ENCODE data around the gene GCSAM. TPM values are rescaled to one million over a fixed set of nuclear protein-coding genes. Genes with fewer than 3 reads are reported as not detected.

Gene GCSAM
- total RNA-seq, 1 donor from 2014 or later, result not detected

DNA sequence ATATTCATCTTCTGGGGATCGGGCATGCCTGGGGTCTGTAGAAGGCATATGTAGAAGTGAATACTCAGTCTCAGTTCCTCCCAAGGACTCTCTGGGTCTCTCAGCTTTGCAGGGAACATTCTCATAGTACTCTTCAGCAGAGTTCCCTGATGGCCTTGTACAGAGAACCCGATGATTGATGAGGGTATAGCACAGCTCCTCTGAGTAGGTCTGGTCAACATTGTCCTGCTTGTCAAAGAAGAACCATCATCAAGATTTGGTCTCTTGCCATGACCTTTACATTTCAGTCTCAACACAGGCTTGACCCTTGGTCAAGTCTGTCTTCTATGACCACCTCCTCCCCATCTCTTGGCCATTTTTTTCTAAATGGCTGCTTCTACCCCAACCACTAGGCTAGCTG is 9.5 kb downstream of the GCSAM start:
- H3K36me3 ChIP-seq, result no peaks in the 10 kb centered on the region
- intact Hi-C loops (cut with DNase I), result no loop called here
- no peak for DNase-seq (ENCODE audit: low spot score in 2 of 2)
- no peak overlapping the region for H3K4me3 ChIP-seq
- H3K27ac ChIP-seq, result no peak overlapping the region
- TF ChIP-seq, protein P1, sequence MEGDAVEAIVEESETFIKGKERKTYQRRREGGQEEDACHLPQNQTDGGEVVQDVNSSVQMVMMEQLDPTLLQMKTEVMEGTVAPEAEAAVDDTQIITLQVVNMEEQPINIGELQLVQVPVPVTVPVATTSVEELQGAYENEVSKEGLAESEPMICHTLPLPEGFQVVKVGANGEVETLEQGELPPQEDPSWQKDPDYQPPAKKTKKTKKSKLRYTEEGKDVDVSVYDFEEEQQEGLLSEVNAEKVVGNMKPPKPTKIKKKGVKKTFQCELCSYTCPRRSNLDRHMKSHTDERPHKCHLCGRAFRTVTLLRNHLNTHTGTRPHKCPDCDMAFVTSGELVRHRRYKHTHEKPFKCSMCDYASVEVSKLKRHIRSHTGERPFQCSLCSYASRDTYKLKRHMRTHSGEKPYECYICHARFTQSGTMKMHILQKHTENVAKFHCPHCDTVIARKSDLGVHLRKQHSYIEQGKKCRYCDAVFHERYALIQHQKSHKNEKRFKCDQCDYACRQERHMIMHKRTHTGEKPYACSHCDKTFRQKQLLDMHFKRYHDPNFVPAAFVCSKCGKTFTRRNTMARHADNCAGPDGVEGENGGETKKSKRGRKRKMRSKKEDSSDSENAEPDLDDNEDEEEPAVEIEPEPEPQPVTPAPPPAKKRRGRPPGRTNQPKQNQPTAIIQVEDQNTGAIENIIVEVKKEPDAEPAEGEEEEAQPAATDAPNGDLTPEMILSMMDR (IDR thresholded peaks at IDR 0.05), result no peak
- H3K27me3 ChIP-seq, result no peaks in the 10 kb centered on the region
- H3K4me1 ChIP-seq, result no peaks in the 10 kb centered on the region
- no peaks in the 10 kb centered on the region for H3K9me3 ChIP-seq

DNA sequence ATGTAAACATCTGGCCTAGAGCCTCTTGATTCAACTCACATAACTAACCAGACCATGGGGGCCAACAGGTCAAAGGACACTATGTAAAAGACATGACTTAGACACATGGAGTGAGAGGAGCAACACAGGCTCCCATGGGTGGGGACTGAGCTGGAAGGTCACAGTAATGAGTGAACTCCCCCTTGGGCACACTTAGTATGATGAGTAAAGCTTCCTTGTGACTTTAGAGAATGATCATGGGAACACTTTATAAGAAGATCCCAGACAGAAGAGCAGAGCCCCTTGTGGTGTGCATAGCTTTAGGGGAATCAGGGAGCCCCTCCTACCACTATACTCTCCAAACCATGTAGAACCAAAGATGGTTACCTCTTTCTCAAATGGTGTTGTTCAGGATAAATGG is 10.2 kb downstream of the GCSAM start:
- TF ChIP-seq, protein P1 (IDR thresholded peaks at IDR 0.05), result no peak
- Histone ChIP-seq H3K9me3 (no peaks in the 10 kb centered on the region), H3K4me3 (no peak overlapping the region), H3K36me3 (no peaks in the 10 kb centered on the region), H3K4me1 (no peaks in the 10 kb centered on the region), H3K27me3 (no peaks in the 10 kb centered on the region), H3K27ac (no peak overlapping the region)
- DNase-seq (ENCODE audit: low spot score in 2 of 2), result no peak
- intact Hi-C loops (cut with DNase I), result no loop called here

DNA sequence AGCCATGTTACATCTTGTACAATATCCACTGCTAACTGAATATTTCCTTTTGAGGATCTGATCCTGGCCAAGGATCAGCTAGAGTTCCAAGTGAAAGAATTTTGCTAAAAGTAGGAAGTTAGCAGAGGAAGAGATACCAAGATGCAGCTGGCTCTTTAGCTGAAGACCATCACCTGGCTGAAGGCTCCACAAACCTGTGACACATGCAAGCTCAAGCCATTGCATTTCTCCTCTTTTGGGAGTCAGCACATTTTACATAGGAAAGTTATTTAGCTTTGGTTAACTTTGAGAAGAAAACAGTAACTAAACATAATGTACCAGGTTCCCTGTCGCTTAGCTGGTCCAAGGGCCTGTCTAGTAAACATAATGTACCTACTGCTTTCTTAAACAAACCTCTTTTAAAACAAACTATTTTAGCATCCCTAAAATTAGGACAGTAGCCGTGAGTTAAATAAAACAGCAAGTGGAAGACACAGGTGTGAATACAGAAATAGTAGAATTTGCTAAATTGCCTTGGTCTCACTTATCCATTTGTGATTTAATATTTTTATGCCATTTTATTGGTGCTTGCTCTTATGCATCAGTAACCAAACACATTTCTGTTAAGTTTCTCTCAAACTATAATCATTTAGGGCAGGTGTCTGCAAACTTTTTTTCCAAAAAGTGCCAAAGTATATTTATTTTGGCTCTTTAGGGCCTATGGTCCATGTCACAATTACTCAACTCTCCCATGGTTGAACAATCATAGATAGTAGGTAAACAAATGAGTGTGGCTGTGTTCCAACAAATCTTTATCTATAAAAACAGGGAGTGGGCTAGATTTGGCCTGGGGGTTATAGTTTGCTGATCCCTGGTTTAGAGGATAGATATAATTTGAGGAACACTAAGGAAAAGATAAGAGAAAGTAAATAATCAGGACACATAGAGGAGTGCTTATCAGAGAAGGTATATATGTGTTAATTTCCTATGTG is 11.2 kb downstream of the GCSAM start:
- DNase-seq (ENCODE audit: low spot score in 2 of 2), result no peak
- no peak overlapping the region for H3K4me3 ChIP-seq
- H3K27me3 ChIP-seq, result no peaks in the 10 kb centered on the region
- TF ChIP-seq, protein P1 (IDR thresholded peaks at IDR 0.05), result no peak
- H3K27ac ChIP-seq, result no peak overlapping the region
- H3K9me3 ChIP-seq, result no peaks in the 10 kb centered on the region
- intact Hi-C loops (cut with DNase I), result no loop called here
- no peaks in the 10 kb centered on the region for H3K4me1 ChIP-seq
- peaks cover 0 to 1% of the 10 kb centered on the region in 2 donors for H3K36me3 ChIP-seq

DNA sequence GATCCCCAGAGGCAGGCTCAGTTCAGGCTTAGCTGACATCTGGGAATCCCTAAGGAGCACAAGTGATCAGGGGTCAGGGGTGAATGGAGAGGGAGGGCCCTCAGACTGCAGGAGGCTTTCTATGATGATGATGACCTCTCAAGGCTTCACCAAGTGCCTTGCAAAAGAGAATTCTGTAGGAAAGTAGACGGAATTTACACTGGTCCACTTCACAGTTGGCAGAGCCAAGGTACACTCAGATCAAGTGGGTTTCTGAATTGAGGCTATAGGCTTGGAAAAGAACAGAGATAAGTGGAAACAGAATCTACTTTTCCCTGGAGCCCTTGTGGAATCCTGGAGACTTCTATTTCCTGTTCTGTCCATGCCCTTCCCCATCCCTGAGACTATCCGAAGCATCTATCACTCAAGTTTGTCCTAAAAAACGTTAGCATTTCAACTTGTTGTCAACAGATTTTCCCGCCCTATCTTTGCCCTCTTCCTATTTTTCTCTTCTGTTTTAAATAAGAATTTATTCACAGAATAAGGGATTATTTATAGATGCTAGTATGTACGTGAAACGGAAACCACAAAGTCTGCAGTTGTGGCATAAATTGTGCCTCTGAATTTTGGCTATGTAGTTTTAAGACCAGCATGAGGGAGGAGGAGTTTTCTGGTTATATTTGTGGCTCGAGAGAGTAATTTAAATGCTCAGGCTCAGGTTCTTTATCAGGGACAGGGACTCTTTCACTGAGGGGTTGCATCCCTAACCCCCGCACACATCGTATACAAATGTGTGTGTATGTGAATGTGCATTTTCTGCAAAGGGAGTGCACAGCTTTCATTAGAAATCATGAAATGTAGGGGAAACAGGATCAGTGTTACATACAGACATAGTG is 12.8 kb downstream of the GCSAM start:
- Histone ChIP-seq H3K9me3 (no peaks in the 10 kb centered on the region), H3K36me3 (peaks cover 0 to 3% of the 10 kb centered on the region in 2 donors), H3K4me3 (no peak overlapping the region), H3K27ac (no peak overlapping the region), H3K27me3 (no peaks in the 10 kb centered on the region), H3K4me1 (no peaks in the 10 kb centered on the region)
- no peak for DNase-seq (ENCODE audit: low spot score in 2 of 2)
- TF ChIP-seq, protein P1 (IDR thresholded peaks at IDR 0.05), result no peak
- intact Hi-C loops (cut with DNase I), result no loop called here

DNA sequence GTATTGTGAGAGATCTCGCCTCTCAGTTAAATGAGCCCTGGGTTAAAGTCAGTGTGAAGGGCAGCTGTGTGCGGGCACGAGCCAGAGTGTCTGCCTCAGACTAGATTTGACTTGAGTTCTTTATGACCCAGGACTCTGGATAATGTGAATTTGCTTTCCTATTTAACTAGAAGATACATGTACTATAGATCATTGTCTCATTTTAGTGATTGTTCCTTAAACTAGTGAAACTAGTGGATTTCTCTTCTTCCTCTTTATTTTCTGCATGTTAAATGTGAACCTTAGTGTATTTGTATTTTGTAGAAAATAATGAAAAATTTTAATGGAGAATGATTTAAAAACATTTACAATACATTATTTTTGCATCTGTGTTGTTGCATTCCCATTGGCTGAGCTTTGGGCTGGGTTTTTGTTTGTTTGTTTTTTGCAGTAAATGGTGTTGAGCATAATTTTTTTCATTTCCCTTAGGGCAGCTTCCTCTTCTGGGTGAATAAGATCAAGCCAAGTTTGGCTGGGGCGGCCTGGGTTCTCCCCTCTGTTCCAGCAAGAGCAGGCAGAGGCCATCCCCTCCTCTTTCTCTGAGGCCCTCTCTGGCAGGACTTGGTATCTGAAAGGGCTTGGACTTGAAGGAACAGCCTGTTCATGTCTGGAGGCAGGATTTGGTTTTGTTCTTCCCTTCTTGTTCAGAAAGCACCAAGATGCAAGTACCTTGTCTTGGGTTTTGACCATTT is 15.0 kb downstream of the GCSAM start:
- Histone ChIP-seq H3K36me3 (peaks cover 3 to 11% of the 10 kb centered on the region in 2 donors), H3K27ac (no peak overlapping the region), H3K9me3 (no peaks in the 10 kb centered on the region), H3K4me1 (no peaks in the 10 kb centered on the region), H3K27me3 (no peaks in the 10 kb centered on the region), H3K4me3 (no peak overlapping the region)
- DNase-seq (ENCODE audit: low spot score in 2 of 2), result no peak
- TF ChIP-seq, protein P1 (IDR thresholded peaks at IDR 0.05), result no peak
- intact Hi-C loops (cut with DNase I), result no loop called here

Measured in ascending aorta (tissue), 2 donors.